H9 (cell line): Measurements from ENCODE around the gene KLK11. TPM values are rescaled to one million over a fixed set of nuclear protein-coding genes. Genes with fewer than 3 reads are reported as not detected.
A peak's percentile ranks its signal among the peaks of the same experiment; 100 is the strongest.

Experiments
- DNase-seq: peaks from one replicate; pipeline ENCODE4 v3.0.0-alpha.2; 2017
- H2AFZ ChIP-seq: one replicate; pipeline ENCODE4 v1.6.1; 2013; ENCODE audit warnings: mild to moderate bottlenecking, low read length, control low read depth, moderate library complexity
- H2AK5ac ChIP-seq: 2 replicates; pipeline ENCODE4 v1.6.1; 2013; ENCODE audit warnings: low read length, control low read depth, mixed read lengths; ENCODE audit not compliant: insufficient read length
- H2BK120ac ChIP-seq: one replicate; pipeline ENCODE4 v1.6.1; 2013; ENCODE audit warnings: low read depth, mild to moderate bottlenecking, low read length, control low read depth, inconsistent platforms; ENCODE audit not compliant: poor library complexity, severe bottlenecking
- H2BK12ac ChIP-seq: 2 replicates; pipeline ENCODE4 v1.6.1; 2013; ENCODE audit warnings: low read length, control low read depth, mixed read lengths, low read depth; ENCODE audit not compliant: insufficient read length
- H2BK15ac ChIP-seq: 2 replicates; pipeline ENCODE4 v1.6.1; 2013; ENCODE audit warnings: low read depth, low read length, control low read depth
- H2BK20ac ChIP-seq: one replicate; pipeline ENCODE4 v1.6.1; 2013; ENCODE audit warnings: low read depth, mild to moderate bottlenecking, low read length, control low read depth, inconsistent platforms; ENCODE audit not compliant: poor library complexity, severe bottlenecking
- H2BK5ac ChIP-seq: 2 replicates; pipeline ENCODE4 v1.6.1; 2013; ENCODE audit warnings: low read length, control low read depth, mixed read lengths; ENCODE audit not compliant: insufficient read length
- H3K14ac ChIP-seq: 2 replicates; pipeline ENCODE4 v1.6.1; 2013; ENCODE audit warnings: low read length, control low read depth; ENCODE audit not compliant: insufficient read depth
- H3K18ac ChIP-seq: 2 replicates; pipeline ENCODE4 v1.6.1; 2013; ENCODE audit warnings: low read depth, mild to moderate bottlenecking, mixed read lengths, low read length, control low read depth; ENCODE audit not compliant: insufficient read length
- H3K23ac ChIP-seq: 2 replicates; pipeline ENCODE4 v1.6.1; 2013; ENCODE audit warnings: low read length, control low read depth, mixed read lengths, low read depth; ENCODE audit not compliant: insufficient read length
- H3K23me2 ChIP-seq: 2 replicates; pipeline ENCODE4 v1.6.1; 2013; ENCODE audit warnings: low read depth, mild to moderate bottlenecking, mixed read lengths, low read length, control low read depth; ENCODE audit not compliant: insufficient read length, poor library complexity, severe bottlenecking
- H3K27ac ChIP-seq: 2 replicates; pipeline ENCODE4 v1.5.1; 2013; ENCODE audit warnings: low read length, control low read depth, mixed read lengths, low read depth; ENCODE audit not compliant: insufficient read length
- H3K27me3 ChIP-seq: 2 replicates; pipeline ENCODE4 v1.6.1; 2013; ENCODE audit warnings: low read length, control low read depth, inconsistent platforms; ENCODE audit not compliant: insufficient read depth
- H3K4ac ChIP-seq: 2 replicates; pipeline ENCODE4 v1.6.1; 2013; ENCODE audit warnings: low read depth, mild to moderate bottlenecking, control low read depth, inconsistent platforms, low read length, moderate library complexity
- H3K4me1 ChIP-seq: 2 replicates; pipeline ENCODE4 v1.6.1; 2013; ENCODE audit warnings: low read length, control low read depth, inconsistent platforms; ENCODE audit not compliant: insufficient read depth
- H3K4me2 ChIP-seq: 2 replicates; pipeline ENCODE4 v1.6.1; 2013; ENCODE audit warnings: low read length, control low read depth, mixed read lengths; ENCODE audit not compliant: insufficient read length, insufficient read depth
- H3K56ac ChIP-seq: 2 replicates; pipeline ENCODE4 v1.6.1; 2013; ENCODE audit warnings: low read depth, mild to moderate bottlenecking, mixed read lengths, low read length, control low read depth; ENCODE audit not compliant: insufficient read length
- H3K79me1 ChIP-seq: 2 replicates; pipeline ENCODE4 v1.6.1; 2013; ENCODE audit warnings: low read depth, mild to moderate bottlenecking, moderate library complexity, low read length, control low read depth, inconsistent platforms; ENCODE audit not compliant: insufficient read depth, poor library complexity, severe bottlenecking
- H3K79me2 ChIP-seq: 2 replicates; pipeline ENCODE4 v1.6.1; 2013; ENCODE audit warnings: low read length, control low read depth, inconsistent platforms; ENCODE audit not compliant: insufficient read depth
- H3K9ac ChIP-seq: 2 replicates; pipeline ENCODE4 v1.6.1; 2013; ENCODE audit warnings: low read length, control low read depth, mixed read lengths; ENCODE audit not compliant: insufficient read length; ENCODE audit errors: extremely low read depth
- H3K9me3 ChIP-seq: one replicate; pipeline ENCODE4 v1.6.1; 2013; ENCODE audit warnings: low read depth, low read length, inconsistent platforms; ENCODE audit not compliant: control insufficient read depth
- H3T11ph ChIP-seq: one replicate; pipeline ENCODE4 v1.6.1; 2013; ENCODE audit warnings: mild to moderate bottlenecking, low read length, control low read depth, inconsistent platforms
- H4K20me1 ChIP-seq: one replicate; pipeline ENCODE4 v1.6.1; 2013; ENCODE audit not compliant: control insufficient read depth, insufficient read length, insufficient read depth
- H4K5ac ChIP-seq: 2 replicates; pipeline ENCODE4 v1.6.1; 2013; ENCODE audit warnings: low read depth, mild to moderate bottlenecking, mixed read lengths, low read length, control low read depth; ENCODE audit not compliant: insufficient read length
- H4K8ac ChIP-seq: replicated peaks from 2 replicates; pipeline ENCODE4 v1.6.1; 2013; ENCODE audit warnings: low read length, control low read depth, mixed read lengths, low read depth; ENCODE audit not compliant: insufficient read length
- H4K91ac ChIP-seq: 2 replicates; pipeline ENCODE4 v1.6.1; 2013; ENCODE audit warnings: low read depth, mild to moderate bottlenecking, moderate library complexity, mixed read lengths, low read length, control low read depth; ENCODE audit not compliant: insufficient read length
- H3K27ac Mint-ChIP-seq, 3 experiments: 2 replicates in 2 of 3; 3 replicates in 1 of 3; pipeline ENCODE4 v1.8.0; 2020 to 2021; ENCODE audit warnings: mixed read lengths in 3 of 3, mild to moderate bottlenecking in 1 of 3, moderate library complexity in 1 of 3
- H3K27me3 Mint-ChIP-seq: 2 replicates; pipeline ENCODE4 v1.8.0; 2021; ENCODE audit warnings: low read depth, mild to moderate bottlenecking, moderate library complexity, mixed read lengths
- H3K36me3 Mint-ChIP-seq, 3 experiments: 2 replicates in 2 of 3; 3 replicates in 1 of 3; pipeline ENCODE4 v1.8.0; 2020 to 2021; ENCODE audit warnings: low read depth in 3 of 3, mixed read lengths in 3 of 3; ENCODE audit not compliant: insufficient read depth in 1 of 3
- H3K4me1 Mint-ChIP-seq, 2 experiments: 2 replicates each; pipeline ENCODE4 v1.8.0; 2020; ENCODE audit warnings: mixed read lengths in 2 of 2
- H3K4me3 Mint-ChIP-seq, 2 experiments: 2 replicates in 1 of 2; 3 replicates in 1 of 2; pipeline ENCODE4 v1.8.0; 2020 to 2021; ENCODE audit warnings: mild to moderate bottlenecking in 2 of 2, mixed read lengths in 2 of 2, moderate library complexity in 1 of 2
- H3K9me3 Mint-ChIP-seq, 2 experiments: 2 replicates in 1 of 2; 3 replicates in 1 of 2; pipeline ENCODE4 v1.8.0; 2020; ENCODE audit warnings: mild to moderate bottlenecking in 2 of 2, mixed read lengths in 2 of 2, moderate library complexity in 1 of 2
- WGBS: extraction: QIAGEN DNeasy Blood & Tissue Kit; methylation state at CpG from one replicate; pipeline ENCODE4 v1.1.7; 2013; ENCODE audit warnings: missing lambda C conversion rate, low lambda C conversion rate, mixed read lengths; ENCODE audit not compliant: insufficient read length; ENCODE audit errors: extremely low coverage; 5-methylcytosine and 5-hydroxymethylcytosine counted together
- total RNA-seq: library from RNA; stranded (reverse); gene quantifications from 2 replicates; pipeline ENCODE4 v1.2.1, GENCODE V29; 2021
- TF ChIP-seq, protein P1 (sequence below): fragments of 200-600 bp; sonication (generic); conservative IDR thresholded peaks from 3 replicates; pipeline ENCODE4 v1.8.0; 2021; ENCODE audit warnings: antibody characterized with exemption, mild to moderate bottlenecking

KLK11 gene
- total RNA-seq, 1 experiment from 2014 or later: not detected

DNA sequence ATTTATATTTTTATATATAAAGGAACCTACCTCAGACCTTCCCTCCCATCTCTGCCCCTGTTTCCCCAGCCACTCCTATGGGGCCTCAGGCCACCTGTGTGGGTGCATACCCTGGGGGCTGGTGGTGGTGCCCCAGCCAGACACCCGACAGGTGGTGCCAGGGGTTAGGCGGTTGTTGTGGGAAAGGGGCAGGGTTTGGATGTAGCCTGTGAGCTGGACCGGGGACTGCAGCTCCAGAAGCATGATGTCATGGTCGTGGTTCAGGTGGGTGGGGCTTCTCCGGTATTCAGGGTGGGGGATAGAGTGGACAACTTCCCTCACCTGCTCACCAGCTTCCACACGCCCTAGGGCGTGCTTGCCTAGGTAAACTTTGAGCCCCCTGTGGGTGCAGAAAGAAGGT is 33.3 kb upstream of the KLK11 start:
- no peak overlapping the region for H2AK5ac ChIP-seq
- no peaks in the 10 kb centered on the region; the same call in none of the 2 replicates for H3K27me3 Mint-ChIP-seq
- H3K4me1 Mint-ChIP-seq: peaks cover 2% of the 10 kb centered on the region in 2 experiments; a peak in 1 of 4 replicates
- no peaks in the 10 kb centered on the region for H3K23me2 ChIP-seq
- H4K91ac ChIP-seq: no peak overlapping the region
- no peak overlapping the region for H2BK5ac ChIP-seq
- TF ChIP-seq, protein P1, sequence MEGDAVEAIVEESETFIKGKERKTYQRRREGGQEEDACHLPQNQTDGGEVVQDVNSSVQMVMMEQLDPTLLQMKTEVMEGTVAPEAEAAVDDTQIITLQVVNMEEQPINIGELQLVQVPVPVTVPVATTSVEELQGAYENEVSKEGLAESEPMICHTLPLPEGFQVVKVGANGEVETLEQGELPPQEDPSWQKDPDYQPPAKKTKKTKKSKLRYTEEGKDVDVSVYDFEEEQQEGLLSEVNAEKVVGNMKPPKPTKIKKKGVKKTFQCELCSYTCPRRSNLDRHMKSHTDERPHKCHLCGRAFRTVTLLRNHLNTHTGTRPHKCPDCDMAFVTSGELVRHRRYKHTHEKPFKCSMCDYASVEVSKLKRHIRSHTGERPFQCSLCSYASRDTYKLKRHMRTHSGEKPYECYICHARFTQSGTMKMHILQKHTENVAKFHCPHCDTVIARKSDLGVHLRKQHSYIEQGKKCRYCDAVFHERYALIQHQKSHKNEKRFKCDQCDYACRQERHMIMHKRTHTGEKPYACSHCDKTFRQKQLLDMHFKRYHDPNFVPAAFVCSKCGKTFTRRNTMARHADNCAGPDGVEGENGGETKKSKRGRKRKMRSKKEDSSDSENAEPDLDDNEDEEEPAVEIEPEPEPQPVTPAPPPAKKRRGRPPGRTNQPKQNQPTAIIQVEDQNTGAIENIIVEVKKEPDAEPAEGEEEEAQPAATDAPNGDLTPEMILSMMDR: no peak
- H2BK15ac ChIP-seq: no peak overlapping the region
- H2AFZ ChIP-seq: no peak overlapping the region
- DNase-seq: peak; percentile 11
- no peak overlapping the region for H3K27ac Mint-ChIP-seq
- no peak overlapping the region for H3K4me2 ChIP-seq
- H3K23ac ChIP-seq: no peak overlapping the region
- no peak overlapping the region for H3T11ph ChIP-seq
- H3K79me2 ChIP-seq: no peaks in the 10 kb centered on the region
- no peak overlapping the region for H3K14ac ChIP-seq
- H3K56ac ChIP-seq: no peak overlapping the region
- H3K36me3 Mint-ChIP-seq: no peaks in the 10 kb centered on the region
- no peaks in the 10 kb centered on the region for H3K27me3 ChIP-seq
- no CpG with 5 or more reads among the region's 7 CpGs for WGBS
- H3K9me3 ChIP-seq: no peaks in the 10 kb centered on the region
- no peak overlapping the region for H3K27ac ChIP-seq
- H4K5ac ChIP-seq: no peak overlapping the region
- H2BK20ac ChIP-seq: no peak overlapping the region
- no peak overlapping the region for H4K8ac ChIP-seq
- H2BK12ac ChIP-seq: no peak overlapping the region
- no peaks in the 10 kb centered on the region for H4K20me1 ChIP-seq
- H2BK120ac ChIP-seq: no peak overlapping the region
- H3K9ac ChIP-seq: no peak overlapping the region
- H3K4ac ChIP-seq: no peak overlapping the region
- H3K18ac ChIP-seq: no peak overlapping the region
- H3K4me1 ChIP-seq: no peaks in the 10 kb centered on the region
- no peak overlapping the region for H3K4me3 Mint-ChIP-seq
- no peaks in the 10 kb centered on the region for H3K79me1 ChIP-seq
- H3K9me3 Mint-ChIP-seq: no peaks in the 10 kb centered on the region; a peak in 2 of 5 replicates
